GM12801 (cell line): ENCODE results near the gene PSAPL1.

Source experiments
- TF ChIP-seq, protein P1 (sequence below): IDR thresholded peaks from one replicate; pipeline ENCODE4 v1.5.1; 2011; ENCODE audit warnings: control low read depth; ENCODE audit not compliant: insufficient read length; ENCODE audit errors: extremely low read depth

The PSAPL1 gene

DNA sequence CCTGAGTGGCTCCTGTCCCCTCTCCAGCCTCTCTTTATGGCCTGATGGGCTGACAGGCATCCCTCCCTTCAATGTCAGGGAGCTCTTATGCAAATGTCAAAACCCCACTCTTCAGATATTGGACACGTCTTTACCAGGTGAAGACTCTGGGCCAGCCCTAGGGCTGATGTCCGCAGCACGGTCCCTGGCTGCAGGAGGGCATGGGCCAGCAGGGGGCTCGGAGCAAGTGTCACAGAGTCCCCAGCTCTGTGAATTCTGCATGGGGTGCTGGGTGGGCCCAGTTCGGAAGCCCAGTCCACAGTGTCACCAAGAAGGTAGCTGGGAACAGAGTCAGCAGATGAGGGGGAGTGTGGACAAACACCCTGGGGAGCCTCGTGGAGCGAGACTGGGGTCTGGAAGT, 39.6 kb upstream of the PSAPL1 start:
- TF ChIP-seq, protein P1, sequence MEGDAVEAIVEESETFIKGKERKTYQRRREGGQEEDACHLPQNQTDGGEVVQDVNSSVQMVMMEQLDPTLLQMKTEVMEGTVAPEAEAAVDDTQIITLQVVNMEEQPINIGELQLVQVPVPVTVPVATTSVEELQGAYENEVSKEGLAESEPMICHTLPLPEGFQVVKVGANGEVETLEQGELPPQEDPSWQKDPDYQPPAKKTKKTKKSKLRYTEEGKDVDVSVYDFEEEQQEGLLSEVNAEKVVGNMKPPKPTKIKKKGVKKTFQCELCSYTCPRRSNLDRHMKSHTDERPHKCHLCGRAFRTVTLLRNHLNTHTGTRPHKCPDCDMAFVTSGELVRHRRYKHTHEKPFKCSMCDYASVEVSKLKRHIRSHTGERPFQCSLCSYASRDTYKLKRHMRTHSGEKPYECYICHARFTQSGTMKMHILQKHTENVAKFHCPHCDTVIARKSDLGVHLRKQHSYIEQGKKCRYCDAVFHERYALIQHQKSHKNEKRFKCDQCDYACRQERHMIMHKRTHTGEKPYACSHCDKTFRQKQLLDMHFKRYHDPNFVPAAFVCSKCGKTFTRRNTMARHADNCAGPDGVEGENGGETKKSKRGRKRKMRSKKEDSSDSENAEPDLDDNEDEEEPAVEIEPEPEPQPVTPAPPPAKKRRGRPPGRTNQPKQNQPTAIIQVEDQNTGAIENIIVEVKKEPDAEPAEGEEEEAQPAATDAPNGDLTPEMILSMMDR: no peak

DNA sequence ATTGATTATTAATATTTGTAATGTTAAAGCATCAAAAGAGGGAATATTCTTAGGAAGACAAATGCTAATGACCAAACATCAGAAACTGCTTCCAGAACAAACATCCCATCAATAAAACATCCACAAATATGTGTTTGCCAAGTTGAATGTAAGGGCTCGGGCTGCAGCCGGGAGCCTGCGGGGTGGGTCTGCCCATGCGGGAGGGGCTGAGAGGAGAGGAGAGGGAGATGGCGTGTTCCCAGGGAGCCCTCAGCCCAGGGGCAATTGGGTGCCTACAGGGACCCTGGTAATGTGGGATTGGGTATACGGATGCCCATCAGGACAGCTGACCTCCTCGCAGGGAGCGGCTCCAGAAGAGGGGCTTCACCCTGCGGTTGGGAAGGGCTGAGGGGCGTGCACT, 38.4 kb upstream of the PSAPL1 start:
- TF ChIP-seq, protein P1: no peak

DNA sequence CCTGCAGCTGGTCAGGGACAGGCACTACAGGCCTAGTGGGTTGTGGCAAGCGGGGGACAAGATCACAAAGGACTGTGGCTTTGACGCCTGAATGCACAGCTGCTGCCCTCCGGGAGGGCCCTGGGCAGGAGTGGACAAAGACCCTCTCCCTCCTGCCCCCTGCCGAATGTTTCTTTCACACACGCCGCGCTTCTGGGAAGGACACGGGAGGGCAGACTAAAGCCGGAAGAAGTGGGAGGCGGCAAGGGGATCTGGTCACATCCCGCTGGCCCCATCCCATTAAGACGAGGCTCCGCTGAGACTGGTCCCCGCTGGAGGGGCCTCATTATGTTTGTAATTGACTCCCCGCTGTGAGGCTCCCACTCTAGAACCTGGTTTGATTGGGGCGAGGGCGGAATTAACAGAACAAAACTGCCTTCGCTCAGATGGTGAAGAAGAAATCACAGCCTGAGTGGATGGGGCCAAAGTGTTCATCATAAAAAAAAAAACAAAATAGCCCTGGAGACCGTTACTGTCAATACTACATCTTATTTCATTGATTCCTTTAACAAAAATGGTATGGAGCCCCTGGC, 37.8 kb upstream of the PSAPL1 start:
- TF ChIP-seq, protein P1: no peak

DNA sequence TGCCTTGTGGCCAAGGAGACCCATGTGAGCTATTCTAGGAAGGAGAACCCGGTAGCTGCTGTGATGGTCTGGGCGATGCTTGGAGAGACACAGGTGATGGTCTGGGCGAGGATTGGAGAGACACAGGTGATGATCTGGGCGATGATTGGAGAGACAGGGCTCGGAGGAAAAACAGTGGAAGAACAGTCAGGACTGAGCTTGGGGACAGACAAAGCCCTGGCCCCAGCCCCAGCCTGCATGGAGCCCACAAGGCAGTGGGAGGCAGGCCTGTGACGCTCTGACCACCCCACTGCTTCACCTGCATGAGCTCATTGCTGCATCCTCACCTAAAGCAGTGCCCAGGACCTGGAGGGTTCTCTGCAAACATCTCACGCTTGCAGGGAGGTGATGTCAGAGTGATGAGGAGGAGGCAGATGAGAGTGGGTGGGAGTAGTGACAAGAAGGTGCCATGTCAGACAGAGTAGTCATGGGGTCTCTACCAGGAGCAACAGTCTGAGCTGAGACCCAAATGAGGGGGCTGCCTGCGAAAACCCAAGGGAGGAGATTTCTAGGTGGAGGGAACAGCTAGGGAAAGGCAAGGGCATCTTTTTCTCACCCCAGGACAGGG, 35.9 kb upstream of the PSAPL1 start:
- TF ChIP-seq, protein P1: no peak

DNA sequence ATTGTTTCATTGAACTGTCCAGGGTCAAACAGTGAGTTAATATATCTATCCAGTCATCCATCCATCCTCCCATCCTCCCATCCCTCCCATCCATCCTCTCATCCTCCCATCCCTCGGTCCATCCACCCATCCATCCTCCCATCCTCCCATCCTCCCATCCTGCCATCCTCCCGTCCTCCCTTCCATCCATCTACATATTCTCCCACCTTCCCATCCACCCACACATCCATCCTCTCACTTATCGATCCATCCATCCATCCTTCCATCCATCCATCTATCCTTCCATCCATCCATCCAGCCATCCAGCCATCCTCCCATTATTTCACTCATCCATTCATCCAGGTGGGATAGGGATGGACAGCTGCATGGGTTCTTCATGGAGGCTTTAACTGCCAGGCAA, 35.4 kb upstream of the PSAPL1 start:
- TF ChIP-seq, protein P1: no peak

DNA sequence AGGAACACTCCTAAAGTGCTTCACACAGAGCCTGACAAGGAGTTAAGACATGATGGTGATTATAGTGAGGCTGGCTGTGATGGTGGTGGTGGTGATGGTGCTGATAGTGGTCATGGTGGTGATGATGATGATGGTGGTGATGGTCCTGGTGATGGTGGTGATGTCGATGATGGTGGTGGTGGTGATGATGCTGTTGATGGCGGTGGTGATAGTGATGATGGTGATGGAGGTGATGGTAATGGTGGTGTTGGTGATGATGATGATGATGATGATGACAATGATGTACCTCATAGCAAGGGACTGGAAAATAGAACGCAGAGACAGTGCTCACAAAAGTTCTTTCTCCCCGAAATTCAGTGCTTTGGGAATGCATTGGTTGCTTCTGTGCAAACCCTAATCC, 34.3 kb upstream of the PSAPL1 start:
- TF ChIP-seq, protein P1: no peak

DNA sequence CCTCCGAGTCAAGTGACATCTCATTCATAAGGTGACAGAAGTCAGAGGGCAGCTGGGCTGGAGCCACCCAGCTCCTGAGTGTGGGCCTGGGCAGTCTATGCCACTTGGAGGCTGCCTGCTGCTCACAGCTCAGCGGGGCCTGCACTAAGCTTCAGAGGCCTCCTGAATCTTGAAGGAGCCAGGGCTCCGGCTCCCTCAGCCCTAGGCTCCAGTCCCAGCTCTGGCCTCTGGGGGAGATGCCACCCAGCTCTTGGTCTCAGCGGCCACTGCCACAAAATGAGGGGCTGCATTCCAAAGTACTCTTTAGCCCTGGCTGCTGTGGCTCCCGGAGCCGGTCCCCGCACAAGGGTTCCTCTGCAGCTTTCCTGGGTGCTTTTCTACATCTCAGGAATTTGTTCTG, 32.7 kb upstream of the PSAPL1 start:
- TF ChIP-seq, protein P1: no peak

DNA sequence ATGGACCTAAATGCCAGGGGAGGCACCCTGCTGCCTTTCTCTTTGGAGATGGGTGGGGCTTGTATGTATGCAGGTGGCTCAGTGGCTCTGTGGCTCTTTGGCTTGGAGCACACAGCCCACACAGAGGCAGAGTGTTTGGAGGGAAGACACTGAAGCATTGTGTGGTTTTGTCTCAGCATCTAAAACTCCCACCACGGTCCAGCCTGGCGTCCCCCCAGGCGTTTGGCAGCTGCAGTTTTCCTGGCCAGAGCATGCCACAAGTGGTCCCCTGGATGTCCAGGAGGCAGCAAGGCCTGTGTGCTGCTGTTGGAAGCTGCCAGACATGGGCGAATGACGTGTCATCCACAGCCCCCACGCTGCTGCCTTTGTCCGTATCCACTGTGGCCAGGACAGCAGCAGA, 32.2 kb upstream of the PSAPL1 start:
- TF ChIP-seq, protein P1: no peak
